B cell (primary cell): ENCODE measurements around the gene PREX1. TPM values are rescaled to one million over a fixed set of nuclear protein-coding genes. Genes with fewer than 3 reads are reported as not detected.

Experiments
- ATAC-seq: fragments of 200-7000 bp; cut with Tn5 transposase; one replicate; pipeline ENCODE4 v1.10.0; 2021; ENCODE audit warnings: low read depth, mild to moderate bottlenecking, moderate number of reproducible peaks, moderate library complexity
- CTCF ChIA-PET: fragments of 350-600 bp; sonication (Branson Sonifier 250); formaldehyde crosslinking; loops from one replicate; lab custom pipeline; 2021; ENCODE audit warnings: antibody characterized with exemption, inconsistent platforms; lab: Charles Lee
- POLR2A ChIA-PET: fragments of 350-600 bp; sonication (Branson Sonifier 250); formaldehyde crosslinking; loops from one replicate; lab custom pipeline; 2021; ENCODE audit warnings: antibody characterized with exemption; lab: Charles Lee
- DNase-seq: peaks from one replicate; pipeline ENCODE4 v3.0.0; 2013
- H2AFZ ChIP-seq: 2 replicates; pipeline ENCODE4 v1.6.1; 2012; ENCODE audit warnings: mild to moderate bottlenecking, low read depth, low read length; ENCODE audit not compliant: insufficient read depth, poor library complexity, severe bottlenecking
- H3K27ac ChIP-seq, 2 donors: 1 replicate in 1 of 2; 2 replicates in 1 of 2; pipeline ENCODE4 v1.5.1; 2012 to 2013; ENCODE audit warnings: low read length in 2 of 2, mild to moderate bottlenecking in 2 of 2, moderate library complexity in 1 of 2
- H3K27me3 ChIP-seq, 4 experiments: fragments of 200-600 bp in 1 of 4; sonication (generic) in 1 of 4; replicated peaks in 1 of 4; 1 replicate in 2 of 4; 2 replicates in 2 of 4; pipeline versions ENCODE4 v1.6.1 to v1.7.0; 2013 to 2016; ENCODE audit warnings: low read length in 3 of 4, mild to moderate bottlenecking in 2 of 4, mixed read lengths in 1 of 4, moderate library complexity in 1 of 4; ENCODE audit not compliant: insufficient read depth in 4 of 4, control insufficient read depth in 3 of 4; ENCODE audit errors: control extremely low read depth in 1 of 4
- H3K36me3 ChIP-seq, 2 experiments: replicated peaks in 1 of 2; 1 replicate in 1 of 2; 2 replicates in 1 of 2; pipeline versions ENCODE4 v1.6.1 to v1.7.1; 2013; ENCODE audit warnings: low read length in 1 of 2; ENCODE audit not compliant: insufficient read depth in 2 of 2, control insufficient read depth in 1 of 2; ENCODE audit errors: control extremely low read depth in 1 of 2, extremely low read depth in 1 of 2
- H3K4me1 ChIP-seq, 2 donors: fragments of 200-600 bp in 1 of 2; sonication (generic) in 1 of 2; 1 replicate in 1 of 2; 2 replicates in 1 of 2; pipeline versions ENCODE4 v1.5.1 to v1.6.1; 2013 to 2017; ENCODE audit warnings: low read length in 2 of 2; ENCODE audit not compliant: control insufficient read depth in 2 of 2, insufficient read depth in 2 of 2
- H3K4me2 ChIP-seq: replicated peaks from 2 replicates; pipeline ENCODE3; 2012; ENCODE audit warnings: mild to moderate bottlenecking, low read depth, low read length; ENCODE audit not compliant: poor library complexity, severe bottlenecking
- H3K4me3 ChIP-seq, 5 experiments: fragments of 200-600 bp in 1 of 5; sonication (generic) in 1 of 5; 1 replicate in 3 of 5; 2 replicates in 2 of 5; pipeline versions ENCODE4 v1.5.1 to v1.7.0; 2011 to 2016; ENCODE audit warnings: low read length in 4 of 5, mild to moderate bottlenecking in 4 of 5, low read depth in 2 of 5, control low read depth in 1 of 5, moderate library complexity in 1 of 5; ENCODE audit not compliant: insufficient read depth in 1 of 5; ENCODE audit errors: control extremely low read depth in 1 of 5, extremely low read depth in 1 of 5
- H3K79me2 ChIP-seq: fragments of 200-600 bp; sonication (generic); one replicate; pipeline ENCODE4 v1.6.0; 2016; ENCODE audit warnings: low read length; ENCODE audit not compliant: control insufficient read depth, insufficient read depth
- H3K9ac ChIP-seq: fragments of 200-600 bp; sonication (generic); 2 replicates; pipeline ENCODE4 v1.6.1; 2017; ENCODE audit warnings: mild to moderate bottlenecking, low read length, moderate library complexity
- H3K9me3 ChIP-seq, 3 donors: one replicate each; pipeline versions ENCODE4 v1.6.1 to v1.7.1; 2013; ENCODE audit warnings: low read length in 2 of 3; ENCODE audit not compliant: control insufficient read depth in 2 of 3, insufficient read depth in 1 of 3; ENCODE audit errors: control extremely low read depth in 1 of 3
- H4K20me1 ChIP-seq: 2 replicates; pipeline ENCODE4 v1.6.0; 2012; ENCODE audit warnings: mild to moderate bottlenecking, low read length; ENCODE audit not compliant: insufficient read depth, control insufficient read depth, poor library complexity, severe bottlenecking
- H3K27ac Mint-ChIP-seq: one replicate; pipeline ENCODE4 v1.8.0; 2021; ENCODE audit warnings: mixed read lengths
- H3K27me3 Mint-ChIP-seq: one replicate; pipeline ENCODE4 v1.8.0; 2021; ENCODE audit warnings: mixed read lengths
- H3K4me1 Mint-ChIP-seq: one replicate; pipeline ENCODE4 v1.8.0; 2021; ENCODE audit warnings: mixed read lengths
- H3K4me3 Mint-ChIP-seq: one replicate; pipeline ENCODE4 v1.8.0; 2021; ENCODE audit warnings: mixed read lengths
- H3K9me3 Mint-ChIP-seq: one replicate; pipeline ENCODE4 v1.8.0; 2022; ENCODE audit warnings: mixed read lengths; ENCODE audit not compliant: insufficient read depth
- EZH2 ChIP-seq: IDR thresholded peaks from 2 replicates; pipeline ENCODE4 v1.6.1; 2012; ENCODE audit warnings: borderline replicate concordance, low read depth, mild to moderate bottlenecking, moderate library complexity, low read length; ENCODE audit not compliant: insufficient read depth, poor library complexity, severe bottlenecking
- WGBS: methylation state at CpG from one replicate; pipeline ENCODE4 v1.1.5; 2013; ENCODE audit warnings: missing lambda C conversion rate; ENCODE audit not compliant: insufficient coverage; 5-methylcytosine and 5-hydroxymethylcytosine counted together
- intact Hi-C: fragments of 100-400 bp; cut with micrococcal nuclease; formaldehyde crosslinking; loops from one replicate; pipeline ENCODE4 v1.10.0; 2022
- polyA plus RNA-seq: library from polyadenylated mRNA; depleted of rRNA; stranded (reverse); fragments of >200 nt; gene quantifications from 2 replicates; pipeline ENCODE4 v1.2.3, GENCODE V29; 2012
- total RNA-seq, 2 donors: library from RNA; stranded (reverse); fragments of 120-200 nt in 1 of 2; gene quantifications; 1 replicate in 1 of 2; 2 replicates in 1 of 2; pipeline versions ENCODE4 v1.2.3 to v1.2.4, GENCODE V29; 2013 to 2022
- TF ChIP-seq, protein P1 (sequence below): fragments of 200-600 bp; IDR thresholded peaks from one replicate; pipeline ENCODE4 v1.8.0; 2022; ENCODE audit warnings: antibody characterized with exemption, mild to moderate bottlenecking

Gene PREX1
- total and polyA plus RNA-seq, 2 donors (not counting 1 experiment from before 2014, with no cell fraction given), result 79.1 to 99.4 TPM

DNA sequence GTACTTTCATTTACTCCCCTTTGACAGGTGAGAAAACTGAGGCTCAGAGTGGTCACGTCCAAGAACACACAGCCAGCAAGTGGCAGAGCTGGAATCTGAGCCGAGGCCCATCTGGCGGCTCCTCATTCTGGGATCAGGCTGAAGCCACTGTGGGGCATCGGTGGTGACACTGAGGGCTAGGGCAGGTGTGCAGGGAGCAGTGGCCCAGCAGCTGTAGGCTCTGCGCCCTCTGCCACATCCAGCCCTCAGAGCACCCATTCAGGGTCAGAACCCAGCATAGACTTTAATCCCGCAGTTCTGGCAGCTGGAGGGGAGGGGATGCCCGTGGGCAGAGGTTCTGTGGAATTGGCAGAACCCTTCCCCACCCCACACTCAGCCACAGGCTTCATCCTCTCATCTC, 210.3 kb downstream of the PREX1 start:
- no peak overlapping the region for H3K27ac Mint-ChIP-seq
- peaks cover 3% of the 10 kb centered on the region for H3K27me3 Mint-ChIP-seq
- no peaks in the 10 kb centered on the region for H3K36me3 ChIP-seq
- no peaks in the 10 kb centered on the region for H4K20me1 ChIP-seq
- no peak for TF ChIP-seq EZH2
- TF ChIP-seq, protein P1, sequence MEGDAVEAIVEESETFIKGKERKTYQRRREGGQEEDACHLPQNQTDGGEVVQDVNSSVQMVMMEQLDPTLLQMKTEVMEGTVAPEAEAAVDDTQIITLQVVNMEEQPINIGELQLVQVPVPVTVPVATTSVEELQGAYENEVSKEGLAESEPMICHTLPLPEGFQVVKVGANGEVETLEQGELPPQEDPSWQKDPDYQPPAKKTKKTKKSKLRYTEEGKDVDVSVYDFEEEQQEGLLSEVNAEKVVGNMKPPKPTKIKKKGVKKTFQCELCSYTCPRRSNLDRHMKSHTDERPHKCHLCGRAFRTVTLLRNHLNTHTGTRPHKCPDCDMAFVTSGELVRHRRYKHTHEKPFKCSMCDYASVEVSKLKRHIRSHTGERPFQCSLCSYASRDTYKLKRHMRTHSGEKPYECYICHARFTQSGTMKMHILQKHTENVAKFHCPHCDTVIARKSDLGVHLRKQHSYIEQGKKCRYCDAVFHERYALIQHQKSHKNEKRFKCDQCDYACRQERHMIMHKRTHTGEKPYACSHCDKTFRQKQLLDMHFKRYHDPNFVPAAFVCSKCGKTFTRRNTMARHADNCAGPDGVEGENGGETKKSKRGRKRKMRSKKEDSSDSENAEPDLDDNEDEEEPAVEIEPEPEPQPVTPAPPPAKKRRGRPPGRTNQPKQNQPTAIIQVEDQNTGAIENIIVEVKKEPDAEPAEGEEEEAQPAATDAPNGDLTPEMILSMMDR, result no peak
- H3K27ac ChIP-seq, result no peak overlapping the region
- no peak overlapping the region for H3K9ac ChIP-seq
- WGBS, result 98% methylated on average over 4 of the region's 7 CpGs
- no peak overlapping the region for H3K4me3 Mint-ChIP-seq
- H3K9me3 Mint-ChIP-seq, result no peaks in the 10 kb centered on the region
- no peak for ATAC-seq
- no peak overlapping the region for H3K4me3 ChIP-seq
- H3K4me1 ChIP-seq, result peaks cover 5 to 15% of the 10 kb centered on the region in 2 donors
- H3K4me2 ChIP-seq, result no peak overlapping the region
- no peak for DNase-seq
- peaks cover 8% of the 10 kb centered on the region for H3K4me1 Mint-ChIP-seq
- peaks cover 0 to 7% (median 0%) of the 10 kb centered on the region in 3 donors for H3K9me3 ChIP-seq
- peaks cover 0 to 5% (median 0%) of the 10 kb centered on the region in 4 experiments for H3K27me3 ChIP-seq
- POLR2A ChIA-PET, result no interaction called here
- no peaks in the 10 kb centered on the region for H3K79me2 ChIP-seq
- intact Hi-C loops, result no loop called here
- no peak overlapping the region for H2AFZ ChIP-seq
- CTCF ChIA-PET, result interaction anchor here (0.6 to 10.1 kb wide), 5 partner anchors 602 to 953 kb away, joined by 3 to 299 read pairs (median 5); partner anchors contain the start of gene DDX27

DNA sequence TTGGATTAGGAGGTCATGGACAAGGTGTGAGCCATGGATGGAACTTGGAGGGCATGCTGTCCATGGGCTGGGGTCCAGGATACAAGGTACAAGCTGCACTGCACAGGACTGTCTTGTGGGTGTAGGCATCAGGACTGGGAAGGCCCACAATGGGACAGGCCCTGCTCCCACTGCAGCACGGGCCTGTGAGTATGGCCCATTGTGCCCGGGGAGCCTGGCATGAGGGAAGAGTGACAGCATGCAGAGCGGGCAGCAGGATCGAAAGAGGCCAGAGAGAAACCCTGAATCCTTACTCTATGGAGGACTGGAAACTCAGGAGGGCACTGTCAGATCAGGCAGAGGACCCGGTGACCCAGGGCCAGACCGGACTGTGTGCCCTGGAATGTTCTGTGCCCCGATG, 211.3 kb downstream of the PREX1 start:
- Histone ChIP-seq H3K36me3 (no peaks in the 10 kb centered on the region), H3K27me3 (peaks cover 0 to 5% (median 0%) of the 10 kb centered on the region in 4 experiments), H3K79me2 (no peaks in the 10 kb centered on the region), H3K4me2 (no peak overlapping the region), H3K9ac (no peak overlapping the region), H2AFZ (no peak overlapping the region), H3K9me3 (peaks cover 0 to 7% (median 0%) of the 10 kb centered on the region in 3 donors), H3K27ac (no peak overlapping the region), H4K20me1 (no peaks in the 10 kb centered on the region), H3K4me1 (peaks cover 5 to 13% of the 10 kb centered on the region in 2 donors), H3K4me3 (no peak overlapping the region)
- CTCF ChIA-PET, result no interaction called here
- no peak for ATAC-seq
- intact Hi-C loops, result no loop called here
- 96% methylated on average over 7 of the region's 7 CpGs for WGBS
- DNase-seq, result no peak
- Mint-ChIP-seq H3K27ac (no peak overlapping the region), H3K4me3 (no peak overlapping the region), H3K9me3 (no peaks in the 10 kb centered on the region), H3K4me1 (peaks cover 8% of the 10 kb centered on the region), H3K27me3 (peaks cover 5% of the 10 kb centered on the region)
- no peak for TF ChIP-seq EZH2
- TF ChIP-seq, protein P1, result no peak
- POLR2A ChIA-PET, result interaction anchor here (0.6 kb wide), 1 partner anchor 1432 kb away, joined by 3 read pairs; no protein-coding TSS in a partner anchor
